Measurements from ENCODE around the gene ZNF787. TPM values are rescaled to one million over a fixed set of nuclear protein-coding genes. Genes with fewer than 3 reads are reported as not detected.

Gene ZNF787
- polyA plus RNA-seq, 1 of the 3 experiments (the other 2 are of a cell fraction) = 16.0 TPM

- ChIA-PET CTCF (no interaction called here), POLR2A (no interaction called here)
Observed at GRCh38 chr19:56097776-56098175, 23.3 kb downstream of the ZNF787 start.

GRCh38 chr19:56097306-56097705, 23.8 kb downstream of the ZNF787 start:
- CTCF ChIA-PET = interaction anchor here (1.2 to 1.6 kb wide), 3 partner anchors 16 to 75 kb away, joined by 3 to 6 read pairs (median 5); no protein-coding TSS in a partner anchor

More at GRCh38 chr19:56097776-56098175, 23.3 kb downstream of the ZNF787 start:
- H3K9ac ChIP-seq = no peak overlapping the region
- H3K27ac ChIP-seq (ENCODE audit: low read depth in 2 of 2, low read length in 1 of 2) = no peak overlapping the region
- H3F3A ChIP-seq (replicated peaks; ENCODE audit: insufficient read depth) = no peaks in the 10 kb centered on the region
- no peaks in the 10 kb centered on the region for H3K9me3 ChIP-seq
- peaks cover 57% of the 10 kb centered on the region for H4K20me1 ChIP-seq (ENCODE audit: insufficient read depth)
- no peak overlapping the region for H3K4me2 ChIP-seq
- TF ChIP-seq RXRA (IDR thresholded peaks at IDR 0.05; ENCODE audit: borderline replicate concordance, low read depth) (no peak), GABPA (IDR thresholded peaks at IDR 0.05; ENCODE audit: low read depth) (no peak), PBX3 (IDR thresholded peaks at IDR 0.05) (no peak), USF1 (IDR thresholded peaks at IDR 0.05; ENCODE audit: borderline replicate concordance, low read depth) (no peak), MAX (IDR thresholded peaks at IDR 0.05; ENCODE audit: low read depth) (no peak), NRF1 (IDR thresholded peaks at IDR 0.05; ENCODE audit: low read depth, low read length) (no peak), FOSL2 (IDR thresholded peaks at IDR 0.05; ENCODE audit: borderline replicate concordance, low read depth) (no peak), CHD2 (IDR thresholded peaks at IDR 0.05; ENCODE audit: low read length, partially characterized antibody) (no peak), RCOR1 (IDR thresholded peaks at IDR 0.05; ENCODE audit: low read length) (no peak), YY1 (IDR thresholded peaks at IDR 0.05; ENCODE audit: low read depth) (no peak), POLR2AphosphoS5 (IDR thresholded peaks at IDR 0.05; ENCODE audit: low read depth, low read length) (no peak), TAF1 (IDR thresholded peaks at IDR 0.05; ENCODE audit: borderline replicate concordance, low read depth, low read length) (no peak)
- no peak overlapping the region for H3K4me3 ChIP-seq (ENCODE audit: low read depth in 2 of 2, low read length in 1 of 2)
- no peaks in the 10 kb centered on the region for H3K27me3 ChIP-seq (ENCODE audit: insufficient read depth)
- 100% methylated on average over 2 of the region's 7 CpGs for WGBS (ENCODE audit: low lambda C conversion rate)
- peaks cover 3 to 38% of the 10 kb centered on the region in 2 experiments for H3K36me3 ChIP-seq (replicated peaks in 1 of 2; ENCODE audit: control insufficient read depth in 1 of 2, insufficient read depth in 2 of 2, low read length in 1 of 2)
- H3K9me2 ChIP-seq = no peaks in the 10 kb centered on the region
- peaks cover 57% of the 10 kb centered on the region for H3K79me2 ChIP-seq (ENCODE audit: insufficient read depth)
- no peak for DNase-seq
- no peak overlapping the region for H2AFZ ChIP-seq (ENCODE audit: low read depth)
- H3K4me1 ChIP-seq (ENCODE audit: control insufficient read depth in 1 of 2, insufficient read depth in 2 of 2, low read depth in 1 of 2, low read length in 1 of 2) = no peaks in the 10 kb centered on the region; a peak in 1 of 4 replicates

More at GRCh38 chr19:56097306-56097705, 23.8 kb downstream of the ZNF787 start:
- WGBS (ENCODE audit: low lambda C conversion rate) = 95% methylated on average over 23 of the region's 23 CpGs
- Histone ChIP-seq H4K20me1 (ENCODE audit: insufficient read depth) (peaks cover 57% of the 10 kb centered on the region), H3F3A (replicated peaks; ENCODE audit: insufficient read depth) (no peaks in the 10 kb centered on the region), H3K36me3 (replicated peaks in 1 of 2; ENCODE audit: control insufficient read depth in 1 of 2, insufficient read depth in 2 of 2, low read length in 1 of 2) (peaks cover 3 to 37% of the 10 kb centered on the region in 2 experiments), H2AFZ (ENCODE audit: low read depth) (no peak overlapping the region), H3K4me2 (no peak overlapping the region), H3K27ac (ENCODE audit: low read depth in 2 of 2, low read length in 1 of 2) (no peak overlapping the region), H3K9me3 (no peaks in the 10 kb centered on the region), H3K4me1 (ENCODE audit: control insufficient read depth in 1 of 2, insufficient read depth in 2 of 2, low read depth in 1 of 2, low read length in 1 of 2) (no peaks in the 10 kb centered on the region; a peak in 1 of 4 replicates), H3K4me3 (ENCODE audit: low read depth in 2 of 2, low read length in 1 of 2) (no peak overlapping the region), H3K27me3 (ENCODE audit: insufficient read depth) (no peaks in the 10 kb centered on the region), H3K9me2 (no peaks in the 10 kb centered on the region), H3K9ac (no peak overlapping the region), H3K79me2 (ENCODE audit: insufficient read depth) (peaks cover 57% of the 10 kb centered on the region)
- POLR2A ChIA-PET = no interaction called here
- no peak for DNase-seq
- TF ChIP-seq USF1 (IDR thresholded peaks at IDR 0.05; ENCODE audit: borderline replicate concordance, low read depth) (no peak), NRF1 (IDR thresholded peaks at IDR 0.05; ENCODE audit: low read depth, low read length) (no peak), GABPA (IDR thresholded peaks at IDR 0.05; ENCODE audit: low read depth) (no peak), RXRA (IDR thresholded peaks at IDR 0.05; ENCODE audit: borderline replicate concordance, low read depth) (no peak), CHD2 (IDR thresholded peaks at IDR 0.05; ENCODE audit: low read length, partially characterized antibody) (no peak), EP300 (IDR thresholded peaks at IDR 0.05; ENCODE audit: borderline replicate concordance in 1 of 2, low read depth in 1 of 2, low read length in 1 of 2) (no peak), NFIC (IDR thresholded peaks at IDR 0.05; ENCODE audit: borderline replicate concordance) (no peak), RFX5 (IDR thresholded peaks at IDR 0.05; ENCODE audit: low read length) (no peak), YY1 (IDR thresholded peaks at IDR 0.05; ENCODE audit: low read depth) (no peak), MAX (IDR thresholded peaks at IDR 0.05; ENCODE audit: low read depth) (no peak), IRF3 (IDR thresholded peaks at IDR 0.05; ENCODE audit: low read depth, low read length) (no peak), RCOR1 (IDR thresholded peaks at IDR 0.05; ENCODE audit: low read length) (no peak), USF2 (IDR thresholded peaks at IDR 0.05; ENCODE audit: borderline replicate concordance, low read depth, low read length) (no peak), EZH2phosphoT487 (IDR thresholded peaks at IDR 0.05; ENCODE audit: borderline replicate concordance, low read depth) (no peak)

Measured in SK-N-SH (cell line).